Neural progenitor cell (in vitro differentiated cells): ENCODE results near the gene STK36. TPM values are rescaled to one million over a fixed set of nuclear protein-coding genes. Genes with fewer than 3 reads are reported as not detected.

Experiments
- DNase-seq: peaks from one replicate; pipeline ENCODE4 v3.0.0-alpha.2; 2016; ENCODE audit warnings: low spot score
- H2AFZ ChIP-seq: fragments of 200-600 bp; sonication (generic); replicated peaks from 2 replicates; pipeline ENCODE4 v1.6.1; 2016; ENCODE audit warnings: antibody characterized with exemption
- H3F3A ChIP-seq: fragments of 200-600 bp; sonication (generic); 2 replicates; pipeline ENCODE4 v1.6.1; 2016; ENCODE audit warnings: antibody characterized with exemption, low read depth
- H3K27ac ChIP-seq: fragments of 200-600 bp; sonication (generic); 2 replicates; pipeline ENCODE4 v1.5.1; 2016; ENCODE audit warnings: mild to moderate bottlenecking
- H3K27me3 ChIP-seq: fragments of 200-600 bp; sonication (generic); 2 replicates; pipeline ENCODE4 v1.6.1; 2016; ENCODE audit warnings: mild to moderate bottlenecking, moderate library complexity
- H3K36me3 ChIP-seq: fragments of 200-600 bp; sonication (generic); 2 replicates; pipeline ENCODE4 v1.5.1; 2016
- H3K4me1 ChIP-seq: fragments of 200-600 bp; sonication (generic); 2 replicates; pipeline ENCODE4 v1.6.1; 2016; ENCODE audit warnings: mixed run types
- H3K4me2 ChIP-seq: fragments of 200-600 bp; sonication (generic); 2 replicates; pipeline ENCODE4 v1.6.1; 2016
- H3K4me3 ChIP-seq: fragments of 200-600 bp; sonication (generic); 2 replicates; pipeline ENCODE4 v1.5.1; 2016
- H3K79me2 ChIP-seq: fragments of 200-600 bp; sonication (generic); 2 replicates; pipeline ENCODE4 v1.6.1; 2016; ENCODE audit warnings: low read depth
- H3K9ac ChIP-seq: fragments of 200-600 bp; sonication (generic); 2 replicates; pipeline ENCODE4 v1.6.1; 2016
- H3K9me3 ChIP-seq: fragments of 200-600 bp; sonication (generic); 2 replicates; pipeline ENCODE4 v1.5.1; 2016; ENCODE audit warnings: low read depth
- H4K20me1 ChIP-seq: fragments of 200-600 bp; sonication (generic); 2 replicates; pipeline ENCODE4 v1.6.1; 2016; ENCODE audit warnings: low read depth
- H3K27ac Mint-ChIP-seq: 3 replicates; pipeline ENCODE4 v1.8.0; 2021; ENCODE audit warnings: mixed read lengths
- H3K27me3 Mint-ChIP-seq: 2 replicates; pipeline ENCODE4 v1.8.0; 2022; ENCODE audit warnings: low read depth, mild to moderate bottlenecking, inconsistent platforms, moderate library complexity, mixed read lengths; ENCODE audit not compliant: insufficient read depth
- H3K36me3 Mint-ChIP-seq: 3 replicates; pipeline ENCODE4 v1.8.0; 2021; ENCODE audit warnings: mixed read lengths
- H3K4me1 Mint-ChIP-seq: 3 replicates; pipeline ENCODE4 v1.8.0; 2021; ENCODE audit warnings: mixed read lengths
- H3K4me3 Mint-ChIP-seq: 3 replicates; pipeline ENCODE4 v1.8.0; 2021; ENCODE audit warnings: mild to moderate bottlenecking, moderate library complexity, mixed read lengths
- H3K9me3 Mint-ChIP-seq: 3 replicates; pipeline ENCODE4 v1.8.0; 2020; ENCODE audit warnings: mixed read lengths
- CTCF ChIP-seq: fragments of 200-600 bp; sonication (generic); IDR thresholded peaks from 2 replicates; pipeline ENCODE4 v1.5.1; 2017; ENCODE audit warnings: antibody characterized with exemption, mild to moderate bottlenecking
- EZH2 ChIP-seq: fragments of 200-600 bp; sonication (generic); IDR thresholded peaks from 2 replicates; pipeline ENCODE4 v1.6.1; 2017; ENCODE audit warnings: antibody characterized with exemption, mild to moderate bottlenecking, moderate library complexity
- EZH2phosphoT487 ChIP-seq: fragments of 200-600 bp; sonication (generic); IDR thresholded peaks from 2 replicates; pipeline ENCODE4 v1.6.1; 2017; ENCODE audit warnings: antibody characterized with exemption
- total RNA-seq: library from RNA; depleted of rRNA; stranded (reverse); fragments of >200 nt; gene quantifications from 2 replicates; pipeline ENCODE4 v1.2.3, GENCODE V29; 2015; ENCODE audit warnings: low replicate concordance

STK36 gene
- total RNA-seq, 1 donor from 2014 or later: 61.4 TPM

GRCh38 chr2:218663901-218664300 is 8.0 kb upstream of the STK36 start:
- no peak for DNase-seq
- TF ChIP-seq EZH2phosphoT487 (no peak), EZH2 (no peak), CTCF (no peak)
- Histone ChIP-seq H3F3A (peaks cover under 1% of the 10 kb centered on the region), H2AFZ (no peak overlapping the region), H3K9me3 (no peaks in the 10 kb centered on the region), H3K79me2 (peaks cover 14% of the 10 kb centered on the region), H3K4me3 (no peak overlapping the region), H3K27ac (no peak overlapping the region), H3K4me1 (peaks cover 3% of the 10 kb centered on the region), H3K4me2 (no peak overlapping the region), H3K36me3 (no peaks in the 10 kb centered on the region), H3K9ac (no peak overlapping the region), H4K20me1 (no peaks in the 10 kb centered on the region), H3K27me3 (no peaks in the 10 kb centered on the region)
- Mint-ChIP-seq H3K4me1 (peaks cover 11% of the 10 kb centered on the region), H3K9me3 (no peaks in the 10 kb centered on the region), H3K27me3 (peaks cover 8% of the 10 kb centered on the region), H3K4me3 (no peak overlapping the region), H3K36me3 (peaks cover 24% of the 10 kb centered on the region), H3K27ac (no peak overlapping the region)

GRCh38 chr2:218664653-218665052 is 7.2 kb upstream of the STK36 start:
- Histone ChIP-seq H3K4me3 (no peak overlapping the region), H4K20me1 (no peaks in the 10 kb centered on the region), H3K4me1 (peaks cover 3% of the 10 kb centered on the region), H3K79me2 (peaks cover 17% of the 10 kb centered on the region), H3K27me3 (no peaks in the 10 kb centered on the region), H3K36me3 (no peaks in the 10 kb centered on the region), H3K27ac (no peak overlapping the region), H2AFZ (no peak overlapping the region), H3F3A (no peaks in the 10 kb centered on the region), H3K9ac (no peak overlapping the region), H3K9me3 (no peaks in the 10 kb centered on the region), H3K4me2 (no peak overlapping the region)
- peaks cover 5% of the 10 kb centered on the region for H3K27me3 Mint-ChIP-seq
- peaks cover 8% of the 10 kb centered on the region for H3K4me1 Mint-ChIP-seq
- no peaks in the 10 kb centered on the region for H3K9me3 Mint-ChIP-seq
- no peak for DNase-seq
- H3K27ac Mint-ChIP-seq: no peak overlapping the region
- TF ChIP-seq EZH2phosphoT487 (no peak), CTCF (no peak), EZH2 (no peak)
- H3K36me3 Mint-ChIP-seq: peaks cover 21% of the 10 kb centered on the region
- no peak overlapping the region for H3K4me3 Mint-ChIP-seq

GRCh38 chr2:218671097-218671653 is 711 bp upstream of the STK36 start:
- peak overlapping the region; percentile 65 for H3K27ac ChIP-seq
- H3K79me2 ChIP-seq: peaks cover 29% of the 10 kb centered on the region
- H4K20me1 ChIP-seq: no peaks in the 10 kb centered on the region
- no peaks in the 10 kb centered on the region for H3K36me3 ChIP-seq
- Mint-ChIP-seq H3K4me3 (peak overlapping the region; percentile 99), H3K27me3 (peaks cover 2% of the 10 kb centered on the region), H3K9me3 (no peaks in the 10 kb centered on the region), H3K4me1 (peaks cover 21% of the 10 kb centered on the region), H3K27ac (peak overlapping the region; percentile 100), H3K36me3 (peaks cover 9% of the 10 kb centered on the region)
- H3K4me2 ChIP-seq: peak overlapping the region; percentile 94
- DNase-seq: peak; percentile 26
- peak overlapping the region; percentile 86 for H3K4me3 ChIP-seq
- TF ChIP-seq CTCF: no peak
- TF ChIP-seq EZH2: no peak
- H3F3A ChIP-seq: peaks cover 5% of the 10 kb centered on the region
- H3K4me1 ChIP-seq: peaks cover 6% of the 10 kb centered on the region
- H3K9ac ChIP-seq: peak overlapping the region; percentile 87
- no peaks in the 10 kb centered on the region for H3K9me3 ChIP-seq
- H2AFZ ChIP-seq: peak overlapping the region; percentile 96
- H3K27me3 ChIP-seq: no peaks in the 10 kb centered on the region
